Thyroid gland (tissue), 4 donors: ENCODE measurements around the gene EFTUD2.

Experiments used
- CTCF ChIP-seq, 6 experiments: fragments of 200-600 bp in 3 of 6; fragments of 450-650 bp in 3 of 6; sonication (generic) in 3 of 6; IDR thresholded peaks; one replicate each; pipeline ENCODE4 v1.5.1; 2016 to 2019; ENCODE audit warnings: antibody characterized with exemption in 6 of 6, mild to moderate bottlenecking in 2 of 6, inconsistent platforms in 1 of 6, moderate library complexity in 1 of 6
- POLR2A ChIP-seq, 2 donors: fragments of 450-650 bp; IDR thresholded peaks; one replicate each; pipeline ENCODE4 v1.6.1; 2017; ENCODE audit warnings: antibody characterized with exemption in 2 of 2, mild to moderate bottlenecking in 2 of 2, moderate library complexity in 1 of 2

GRCh38 chr17:44887971-44888954, 11.0 kb downstream of the EFTUD2 start:
- TF ChIP-seq POLR2A (IDR thresholded peaks at IDR 0.05) = no peak
- no peak for TF ChIP-seq CTCF (IDR thresholded peaks at IDR 0.05)
